Kidney epithelial cell (primary cell): ENCODE data around the gene KCNK18. TPM values are rescaled to one million over a fixed set of nuclear protein-coding genes. Genes with fewer than 3 reads are reported as not detected.

ENCODE experiments used
- DNase-seq: peaks from one replicate; pipeline ENCODE4 v3.0.0-alpha.2; 2010; ENCODE audit warnings: low read depth
- H3K27me3 ChIP-seq: 2 replicates; pipeline ENCODE4 v1.6.0; 2011; ENCODE audit warnings: low read length; ENCODE audit not compliant: control insufficient read depth, insufficient read depth
- H3K36me3 ChIP-seq: 2 replicates; pipeline ENCODE4 v1.5.1; 2011; ENCODE audit warnings: low read length; ENCODE audit not compliant: control insufficient read depth, insufficient read depth
- H3K4me3 ChIP-seq: 2 replicates; pipeline ENCODE4 v1.5.1; 2011; ENCODE audit warnings: low read depth, mild to moderate bottlenecking, control low read depth, low read length
- total RNA-seq: library from RNA; depleted of rRNA; stranded (reverse); fragments of >200 nt; gene quantifications from 2 replicates; pipeline ENCODE4 v1.2.3, GENCODE V29; 2015
- TF ChIP-seq, protein P1 (sequence below): IDR thresholded peaks from 2 replicates; pipeline ENCODE4 v1.5.1; 2011; ENCODE audit warnings: mild to moderate bottlenecking, moderate library complexity, low read length, control low read depth, inconsistent platforms; ENCODE audit not compliant: insufficient read depth, poor library complexity, severe bottlenecking

KCNK18 gene
- total RNA-seq, 1 donor from 2014 or later: not detected

DNA sequence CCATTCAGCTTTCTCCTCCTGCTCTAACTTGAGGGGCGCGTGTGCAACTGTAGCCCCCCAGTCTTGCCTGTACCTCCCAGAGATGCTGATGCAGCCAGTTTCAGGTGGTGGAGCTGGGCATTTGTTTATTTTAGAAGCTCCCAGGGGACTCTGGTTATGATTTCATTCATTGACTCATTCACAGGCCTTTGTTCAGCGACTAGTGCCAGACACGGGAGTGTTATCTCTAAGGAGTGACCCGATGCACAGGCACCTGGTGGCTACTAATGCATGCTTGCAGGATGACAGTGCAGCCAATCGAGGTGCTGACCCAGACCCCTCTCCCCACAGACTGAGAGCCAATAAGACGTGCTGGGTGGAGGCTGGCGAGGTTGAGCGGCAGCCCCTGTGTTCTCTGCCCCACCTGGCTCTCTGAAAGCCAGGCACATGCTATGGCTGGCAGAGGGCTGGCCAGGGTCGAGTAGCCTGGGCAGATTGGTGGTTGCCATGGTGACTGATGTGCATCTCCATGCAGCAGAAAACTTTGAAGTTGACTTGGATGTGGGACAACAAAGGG lies 23.9 kb downstream of the KCNK18 start:
- Histone ChIP-seq H3K4me3 (no peak overlapping the region), H3K27me3 (peaks cover under 1% of the 10 kb centered on the region), H3K36me3 (no peaks in the 10 kb centered on the region)
- TF ChIP-seq, protein P1, sequence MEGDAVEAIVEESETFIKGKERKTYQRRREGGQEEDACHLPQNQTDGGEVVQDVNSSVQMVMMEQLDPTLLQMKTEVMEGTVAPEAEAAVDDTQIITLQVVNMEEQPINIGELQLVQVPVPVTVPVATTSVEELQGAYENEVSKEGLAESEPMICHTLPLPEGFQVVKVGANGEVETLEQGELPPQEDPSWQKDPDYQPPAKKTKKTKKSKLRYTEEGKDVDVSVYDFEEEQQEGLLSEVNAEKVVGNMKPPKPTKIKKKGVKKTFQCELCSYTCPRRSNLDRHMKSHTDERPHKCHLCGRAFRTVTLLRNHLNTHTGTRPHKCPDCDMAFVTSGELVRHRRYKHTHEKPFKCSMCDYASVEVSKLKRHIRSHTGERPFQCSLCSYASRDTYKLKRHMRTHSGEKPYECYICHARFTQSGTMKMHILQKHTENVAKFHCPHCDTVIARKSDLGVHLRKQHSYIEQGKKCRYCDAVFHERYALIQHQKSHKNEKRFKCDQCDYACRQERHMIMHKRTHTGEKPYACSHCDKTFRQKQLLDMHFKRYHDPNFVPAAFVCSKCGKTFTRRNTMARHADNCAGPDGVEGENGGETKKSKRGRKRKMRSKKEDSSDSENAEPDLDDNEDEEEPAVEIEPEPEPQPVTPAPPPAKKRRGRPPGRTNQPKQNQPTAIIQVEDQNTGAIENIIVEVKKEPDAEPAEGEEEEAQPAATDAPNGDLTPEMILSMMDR: no peak
- peak; percentile 70 for DNase-seq

DNA sequence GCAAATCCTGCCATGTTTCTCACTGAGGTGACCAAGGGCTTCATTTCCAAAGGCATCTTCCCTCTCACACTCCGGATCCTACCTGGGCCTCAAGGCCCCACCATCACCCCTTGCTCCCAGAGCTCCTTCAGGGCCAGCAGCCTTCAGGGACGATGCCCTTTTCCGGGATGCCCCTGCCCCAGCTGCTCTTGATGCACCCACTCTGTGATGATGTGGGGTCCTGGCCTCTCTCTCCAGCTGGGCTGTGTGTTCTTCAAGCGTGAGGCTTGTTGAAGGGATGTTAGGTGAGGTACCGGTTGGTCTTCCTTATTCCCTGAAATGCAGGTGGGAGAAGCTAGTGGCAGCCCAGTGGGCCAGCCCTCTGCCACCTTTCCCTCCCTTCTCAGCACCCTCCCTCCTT lies 25.3 kb downstream of the KCNK18 start:
- H3K27me3 ChIP-seq: peaks cover under 1% of the 10 kb centered on the region
- H3K4me3 ChIP-seq: no peak overlapping the region
- no peaks in the 10 kb centered on the region for H3K36me3 ChIP-seq
- DNase-seq: no peak
- TF ChIP-seq, protein P1: no peak

DNA sequence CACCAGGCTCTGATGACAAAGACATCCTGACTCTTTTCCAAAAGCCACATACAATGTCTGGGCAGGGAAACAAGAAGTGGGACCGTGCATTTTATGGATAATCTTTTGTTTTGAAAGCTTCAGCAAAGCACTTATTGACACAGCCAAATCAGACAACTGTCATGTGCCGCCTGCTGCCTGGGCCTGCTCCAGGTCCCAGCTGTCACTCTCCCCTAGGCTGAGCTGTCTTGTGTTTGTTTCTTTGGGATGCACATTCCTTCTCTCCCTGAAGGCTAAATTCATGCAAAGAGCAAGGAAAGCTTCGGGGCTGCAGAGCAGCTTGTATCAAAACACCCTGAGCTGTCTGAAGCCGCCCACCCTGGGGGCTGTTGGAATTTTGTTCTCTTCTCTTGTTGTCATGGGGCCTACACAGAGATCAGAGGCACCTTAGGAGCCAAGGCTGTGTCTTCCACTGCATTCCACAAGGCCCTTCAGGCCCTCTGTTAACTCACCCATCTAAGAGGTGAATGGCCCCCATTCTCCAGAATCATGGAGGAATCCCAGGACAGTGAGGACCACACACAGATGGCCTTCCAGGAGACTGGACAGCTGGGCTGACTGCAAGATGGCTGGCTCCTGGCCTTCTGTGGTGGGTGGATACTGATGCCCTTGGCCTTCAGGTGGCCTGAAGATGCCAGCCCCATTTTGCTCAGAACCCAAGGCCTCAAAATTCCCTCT lies 25.8 kb downstream of the KCNK18 start:
- no peak for DNase-seq
- TF ChIP-seq, protein P1: no peak
- H3K36me3 ChIP-seq: no peaks in the 10 kb centered on the region
- H3K4me3 ChIP-seq: no peak overlapping the region
- H3K27me3 ChIP-seq: peaks cover 7% of the 10 kb centered on the region

DNA sequence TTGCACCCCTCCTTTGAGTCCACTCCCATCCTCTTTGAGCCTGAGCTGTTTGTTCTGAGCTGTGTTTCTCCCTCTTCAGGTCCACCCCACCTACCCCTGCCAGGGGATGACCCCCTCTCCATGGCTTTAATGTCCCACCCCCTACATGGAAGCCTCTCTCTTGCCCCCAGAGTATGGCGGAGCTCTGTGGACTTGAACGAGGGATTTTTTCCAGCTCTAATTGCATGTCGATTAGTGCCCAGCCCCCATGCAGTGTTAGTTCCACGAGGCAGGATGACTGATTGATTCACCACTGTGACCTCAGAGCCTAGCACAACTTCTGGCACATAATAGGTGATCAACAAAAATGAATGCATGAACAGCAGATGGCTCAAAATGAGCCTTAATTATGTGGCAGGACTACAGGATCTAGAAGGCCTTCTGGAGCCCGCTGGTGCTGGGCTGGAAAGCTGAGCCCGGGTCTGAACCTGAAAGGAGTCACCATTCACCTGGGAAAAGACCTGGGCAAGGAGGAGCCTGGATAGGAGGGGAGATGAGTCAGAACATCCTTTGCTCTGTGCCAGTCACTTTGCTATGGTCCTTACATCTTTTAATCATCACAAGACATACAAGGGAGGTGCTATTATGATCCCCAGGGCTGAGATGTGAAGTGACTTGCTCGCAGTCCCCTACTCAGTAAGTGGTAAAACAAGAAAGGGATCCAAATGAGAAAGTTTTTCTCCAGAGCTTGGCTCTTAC lies 26.6 kb downstream of the KCNK18 start:
- DNase-seq: no peak
- H3K27me3 ChIP-seq: peaks cover 8% of the 10 kb centered on the region
- TF ChIP-seq, protein P1: no peak
- H3K4me3 ChIP-seq: no peak overlapping the region
- H3K36me3 ChIP-seq: no peaks in the 10 kb centered on the region

DNA sequence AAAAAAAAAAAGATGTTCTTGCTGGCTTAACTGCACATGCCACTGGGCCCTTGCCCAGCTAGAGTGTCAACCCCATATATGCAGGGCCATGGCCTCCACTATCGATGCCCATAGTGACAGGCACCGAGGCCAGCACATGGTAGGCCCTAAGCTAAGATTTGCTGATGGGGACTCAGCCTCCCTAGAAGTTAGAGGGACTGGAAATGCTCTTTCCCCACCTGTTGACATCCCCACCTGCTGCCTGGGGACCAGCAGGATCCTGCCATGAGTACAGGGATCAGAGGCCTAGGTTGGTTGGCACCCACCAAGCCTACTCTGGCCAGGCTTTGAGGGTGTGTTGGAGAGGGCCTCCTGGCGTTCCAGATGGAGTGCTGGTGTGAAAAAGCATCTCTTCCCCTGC lies 27.6 kb downstream of the KCNK18 start:
- Histone ChIP-seq H3K36me3 (no peaks in the 10 kb centered on the region), H3K4me3 (no peak overlapping the region), H3K27me3 (peaks cover 8% of the 10 kb centered on the region)
- no peak for DNase-seq
- TF ChIP-seq, protein P1: no peak
